CD14-positive monocyte (primary cell): Measurements from ENCODE around the gene P4HA1. TPM values are rescaled to one million over a fixed set of nuclear protein-coding genes. Genes with fewer than 3 reads are reported as not detected.

Experiments
- DNase-seq, 3 donors: peaks; one replicate each; pipeline ENCODE4 v3.0.0-alpha.2; 2011 to 2022
- H2AFZ ChIP-seq: 2 replicates; pipeline ENCODE4 v1.6.0; 2012; ENCODE audit warnings: mild to moderate bottlenecking, low read depth, low read length, inconsistent platforms; ENCODE audit not compliant: insufficient read depth, poor library complexity, severe bottlenecking
- H3K27ac ChIP-seq, 2 donors: 1 replicate in 1 of 2; 2 replicates in 1 of 2; pipeline ENCODE4 v1.5.1; 2012 to 2013; ENCODE audit warnings: low read length in 2 of 2, control low read depth in 1 of 2, inconsistent platforms in 1 of 2, low read depth in 1 of 2, mild to moderate bottlenecking in 1 of 2
- H3K27me3 ChIP-seq, 2 donors: one replicate each; pipeline versions ENCODE4 v1.6.0 to v1.6.1; 2011 to 2013; ENCODE audit warnings: low read length in 2 of 2; ENCODE audit not compliant: control insufficient read depth in 2 of 2, insufficient read depth in 2 of 2
- H3K36me3 ChIP-seq, 2 donors: replicated peaks in 1 of 2; 1 replicate in 1 of 2; 2 replicates in 1 of 2; pipeline versions ENCODE4 v1.5.1 to v1.6.1; 2012 to 2013; ENCODE audit warnings: low read length in 2 of 2, control low read depth in 1 of 2, inconsistent platforms in 1 of 2, mild to moderate bottlenecking in 1 of 2; ENCODE audit not compliant: insufficient read depth in 2 of 2, control insufficient read depth in 1 of 2
- H3K4me1 ChIP-seq, 2 donors: 1 replicate in 1 of 2; 2 replicates in 1 of 2; pipeline versions ENCODE4 v1.5.1 to v1.6.1; 2012 to 2013; ENCODE audit warnings: low read length in 2 of 2, control low read depth in 1 of 2, inconsistent platforms in 1 of 2, mild to moderate bottlenecking in 1 of 2, moderate library complexity in 1 of 2; ENCODE audit not compliant: insufficient read depth in 2 of 2, control insufficient read depth in 1 of 2
- H3K4me2 ChIP-seq: replicated peaks from 2 replicates; pipeline ENCODE3; 2012; ENCODE audit warnings: low read length, moderate library complexity, mild to moderate bottlenecking; ENCODE audit not compliant: poor library complexity, severe bottlenecking; ENCODE audit errors: extremely low read depth
- H3K4me3 ChIP-seq, 3 experiments: fragments of 200-600 bp in 1 of 3; sonication (generic) in 1 of 3; replicated peaks in 1 of 3; 1 replicate in 2 of 3; 2 replicates in 1 of 3; pipeline ENCODE4 v1.5.1; 2011 to 2013; ENCODE audit warnings: low read length in 3 of 3, mild to moderate bottlenecking in 3 of 3, control low read depth in 2 of 3, low read depth in 2 of 3, inconsistent platforms in 1 of 3, moderate library complexity in 1 of 3
- H3K79me2 ChIP-seq: 2 replicates; pipeline ENCODE4 v1.6.0; 2012; ENCODE audit warnings: mild to moderate bottlenecking, control low read depth, inconsistent platforms, low read length, moderate library complexity; ENCODE audit not compliant: insufficient read depth
- H3K9ac ChIP-seq: 2 replicates; pipeline ENCODE4 v1.6.0; 2017; ENCODE audit warnings: low read length, mild to moderate bottlenecking; ENCODE audit not compliant: insufficient read depth, poor library complexity, severe bottlenecking
- H3K9me3 ChIP-seq, 2 donors: replicated peaks in 1 of 2; 1 replicate in 1 of 2; 2 replicates in 1 of 2; pipeline versions ENCODE4 v1.5.1 to v1.6.1; 2012 to 2013; ENCODE audit warnings: low read length in 2 of 2, control low read depth in 1 of 2; ENCODE audit not compliant: control insufficient read depth in 1 of 2, insufficient read depth in 1 of 2
- H4K20me1 ChIP-seq: 2 replicates; pipeline ENCODE4 v1.6.0; 2012; ENCODE audit warnings: mild to moderate bottlenecking, low read length, control low read depth, moderate library complexity; ENCODE audit not compliant: insufficient read depth
- H3K27ac Mint-ChIP-seq, 7 donors: one replicate each; pipeline ENCODE4 v1.8.0; 2020; ENCODE audit warnings: mild to moderate bottlenecking in 7 of 7, mixed read lengths in 7 of 7, moderate library complexity in 6 of 7, inconsistent platforms in 2 of 7
- H3K27me3 Mint-ChIP-seq, 3 donors: one replicate each; pipeline ENCODE4 v1.8.0; 2021 to 2022; ENCODE audit warnings: low read depth in 3 of 3, mild to moderate bottlenecking in 3 of 3, mixed read lengths in 3 of 3, moderate library complexity in 3 of 3, inconsistent platforms in 1 of 3
- H3K36me3 Mint-ChIP-seq, 2 donors: one replicate each; pipeline ENCODE4 v1.8.0; 2020; ENCODE audit warnings: mixed read lengths in 2 of 2, inconsistent platforms in 1 of 2, mild to moderate bottlenecking in 1 of 2
- H3K4me1 Mint-ChIP-seq: one replicate; pipeline ENCODE4 v1.8.0; 2020; ENCODE audit warnings: mild to moderate bottlenecking, mixed read lengths
- H3K4me3 Mint-ChIP-seq, 2 donors: one replicate each; pipeline ENCODE4 v1.8.0; 2020; ENCODE audit warnings: mild to moderate bottlenecking in 2 of 2, mixed read lengths in 2 of 2, moderate library complexity in 1 of 2
- H3K9me3 Mint-ChIP-seq, 7 donors: one replicate each; pipeline ENCODE4 v1.8.0; 2020 to 2022; ENCODE audit warnings: mixed read lengths in 7 of 7, mild to moderate bottlenecking in 6 of 7, moderate library complexity in 6 of 7, inconsistent platforms in 2 of 7
- CTCF ChIP-seq: fragments of 200-600 bp; IDR thresholded peaks from one replicate; pipeline ENCODE4 v1.8.0; 2022; ENCODE audit warnings: antibody characterized with exemption, mild to moderate bottlenecking
- WGBS: methylation state at CpG from one replicate; pipeline ENCODE4 v1.1.5; 2013; ENCODE audit warnings: missing lambda C conversion rate; ENCODE audit not compliant: insufficient coverage; 5-methylcytosine and 5-hydroxymethylcytosine counted together
- intact Hi-C, 2 donors: fragments of 100-400 bp; cut with micrococcal nuclease; formaldehyde crosslinking; loops; one replicate each; pipeline versions ENCODE4 v1.15.0 to v1.15.1; 2023
- polyA plus RNA-seq, 3 donors: library from polyadenylated mRNA; depleted of rRNA in 1 of 3; unstranded in 2 of 3; stranded (reverse) in 1 of 3; fragments of 300-500 nt in 2 of 3; fragments of >200 nt in 1 of 3; fragmentation: Illumina TruSeq in 2 of 3; gene quantifications; 1 replicate in 2 of 3; 2 replicates in 1 of 3; pipeline ENCODE4 v1.2.3, GENCODE V29; 2012 to 2021

Gene P4HA1
- polyA plus RNA-seq, 3 donors: 20.1 to 44.3 (median 43.9) TPM

- H3K9me3 Mint-ChIP-seq: peaks cover 0 to 8% (median 2%) of the 10 kb centered on the region in 7 donors
- no peaks in the 10 kb centered on the region for H4K20me1 ChIP-seq
- no peak overlapping the region for H3K9ac ChIP-seq
- H3K4me2 ChIP-seq: no peak overlapping the region
- H3K79me2 ChIP-seq: no peaks in the 10 kb centered on the region
- H3K4me1 ChIP-seq: peaks cover 5 to 7% of the 10 kb centered on the region in 2 donors
- peaks cover 14 to 27% of the 10 kb centered on the region in 2 donors for H3K36me3 Mint-ChIP-seq
- H3K36me3 ChIP-seq: peaks cover 0 to 13% of the 10 kb centered on the region in 2 donors
- H3K27me3 Mint-ChIP-seq: no peaks in the 10 kb centered on the region
- peaks cover 12% of the 10 kb centered on the region for H3K4me1 Mint-ChIP-seq
- intact Hi-C loops: no loop called here
- TF ChIP-seq CTCF: no peak
- no peak overlapping the region for H3K27ac Mint-ChIP-seq
- no peak overlapping the region for H3K4me3 Mint-ChIP-seq
- WGBS: no CpG with 5 or more reads among the region's 3 CpGs
- H3K9me3 ChIP-seq: peaks cover 0 to 6% of the 10 kb centered on the region in 2 donors
- no peak for DNase-seq
- H3K4me3 ChIP-seq: no peak overlapping the region
- no peak overlapping the region for H2AFZ ChIP-seq
- no peaks in the 10 kb centered on the region for H3K27me3 ChIP-seq
- H3K27ac ChIP-seq: no peak overlapping the region
Observed at GRCh38 chr10:73106301-73106700, 9.6 kb upstream of the P4HA1 start.

GRCh38 chr10:73099141-73099540 is 2.5 kb upstream of the P4HA1 start:
- intact Hi-C loops: loop anchor here (5.0 to 10.0 kb wide), 3 partner anchors 46 to 148 kb away; partner anchors contain the start of genes DNAJC9 (in 1 of the 2), ECD (in 1 of the 2) and FAM149B1 (in 1 of the 2)
- Histone ChIP-seq H3K4me3 (no peak overlapping the region), H4K20me1 (peaks cover 5% of the 10 kb centered on the region), H3K4me2 (no peak overlapping the region), H3K27me3 (no peaks in the 10 kb centered on the region), H3K36me3 (peaks cover 11 to 19% of the 10 kb centered on the region in 2 donors), H2AFZ (no peak overlapping the region), H3K4me1 (peaks cover 11 to 20% of the 10 kb centered on the region in 2 donors), H3K9ac (no peak overlapping the region), H3K27ac (no peak overlapping the region), H3K9me3 (no peaks in the 10 kb centered on the region), H3K79me2 (peaks cover 20% of the 10 kb centered on the region)
- Mint-ChIP-seq H3K9me3 (no peaks in the 10 kb centered on the region), H3K4me3 (no peak overlapping the region), H3K36me3 (peaks cover 16 to 20% of the 10 kb centered on the region in 2 donors), H3K27me3 (no peaks in the 10 kb centered on the region), H3K27ac (no peak overlapping the region), H3K4me1 (peaks cover 15% of the 10 kb centered on the region)
- DNase-seq: no peak
- whole genome bisulfite sequencing: 90% methylated on average over 1 of the region's 1 CpG
- no peak for TF ChIP-seq CTCF
